Hepatocyte (in vitro differentiated cells): ENCODE data around the gene CDH5. TPM values are rescaled to one million over a fixed set of nuclear protein-coding genes. Genes with fewer than 3 reads are reported as not detected.

ENCODE experiments used
- DNase-seq: peaks from one replicate; pipeline ENCODE4 v3.0.0-alpha.2; 2016; ENCODE audit warnings: low spot score
- H2AFZ ChIP-seq: fragments of 200-600 bp; sonication (generic); 2 replicates; pipeline ENCODE4 v1.6.0; 2016; ENCODE audit warnings: antibody characterized with exemption, mild to moderate bottlenecking
- H3K27ac ChIP-seq: fragments of 200-600 bp; sonication (generic); 2 replicates; pipeline ENCODE4 v1.5.1; 2016; ENCODE audit warnings: mild to moderate bottlenecking
- H3K27me3 ChIP-seq: fragments of 200-600 bp; sonication (generic); 2 replicates; pipeline ENCODE4 v1.6.1; 2016
- H3K36me3 ChIP-seq: fragments of 200-600 bp; sonication (generic); replicated peaks from 2 replicates; pipeline ENCODE4 v1.5.1; 2016; ENCODE audit warnings: low read depth; ENCODE audit not compliant: insufficient read depth
- H3K4me1 ChIP-seq: fragments of 200-600 bp; sonication (generic); 2 replicates; pipeline ENCODE4 v1.5.1; 2016; ENCODE audit warnings: mild to moderate bottlenecking, moderate library complexity; ENCODE audit not compliant: insufficient read depth
- H3K4me2 ChIP-seq: fragments of 200-600 bp; sonication (generic); 2 replicates; pipeline ENCODE4 v1.6.0; 2016
- H3K4me3 ChIP-seq: fragments of 200-600 bp; sonication (generic); 2 replicates; pipeline ENCODE4 v1.5.1; 2016; ENCODE audit warnings: mild to moderate bottlenecking
- H3K79me2 ChIP-seq: fragments of 200-600 bp; sonication (generic); 2 replicates; pipeline ENCODE4 v1.6.0; 2017; ENCODE audit warnings: mild to moderate bottlenecking
- H3K9me2 ChIP-seq: fragments of 200-600 bp; sonication (generic); replicated peaks from 2 replicates; pipeline ENCODE4 v1.6.0; 2017; ENCODE audit warnings: mild to moderate bottlenecking; ENCODE audit not compliant: insufficient read depth
- H3K9me3 ChIP-seq: fragments of 200-600 bp; sonication (generic); 2 replicates; pipeline ENCODE4 v1.5.1; 2016; ENCODE audit warnings: low read depth, mild to moderate bottlenecking
- H4K20me1 ChIP-seq: fragments of 200-600 bp; sonication (generic); 2 replicates; pipeline ENCODE4 v1.6.0; 2016; ENCODE audit warnings: mild to moderate bottlenecking; ENCODE audit not compliant: insufficient read depth, poor library complexity, severe bottlenecking
- EZH2 ChIP-seq: fragments of 200-600 bp; sonication (generic); IDR thresholded peaks from 2 replicates; pipeline ENCODE4 v1.6.1; 2016; ENCODE audit warnings: antibody characterized with exemption, mild to moderate bottlenecking, borderline replicate concordance
- EZH2phosphoT487 ChIP-seq: fragments of 200-600 bp; sonication (generic); IDR thresholded peaks from one replicate; pipeline ENCODE4 v1.6.1; 2018; ENCODE audit warnings: antibody characterized with exemption, mild to moderate bottlenecking, low read depth, moderate library complexity; ENCODE audit not compliant: unreplicated experiment, severe bottlenecking
- WGBS: methylation state at CpG from one replicate; pipeline ENCODE4 v1.1.6; 2016; ENCODE audit warnings: low lambda C conversion rate; ENCODE audit errors: missing lambda C conversion rate; 5-methylcytosine and 5-hydroxymethylcytosine counted together
- polyA plus RNA-seq: library from polyadenylated mRNA; unstranded; fragments of >200 nt; fragmentation: Nextera tagmentation; extraction: Ambion mirVana; gene quantifications from 2 replicates; pipeline ENCODE4 v1.2.1, GENCODE V29; 2016
- total RNA-seq: library from RNA; depleted of rRNA; stranded (reverse); fragments of >200 nt; gene quantifications from 2 replicates; pipeline ENCODE4 v1.2.3, GENCODE V29; 2014
- TF ChIP-seq, protein P1 (sequence below): fragments of 200-600 bp; sonication (generic); IDR thresholded peaks from 2 replicates; pipeline ENCODE4 v1.5.1; 2016; ENCODE audit warnings: antibody characterized with exemption, mild to moderate bottlenecking; ENCODE audit not compliant: poor library complexity

CDH5 gene
- total and polyA plus RNA-seq, 2 experiments from 2014 or later = 0.88 to 2.2 TPM

DNA sequence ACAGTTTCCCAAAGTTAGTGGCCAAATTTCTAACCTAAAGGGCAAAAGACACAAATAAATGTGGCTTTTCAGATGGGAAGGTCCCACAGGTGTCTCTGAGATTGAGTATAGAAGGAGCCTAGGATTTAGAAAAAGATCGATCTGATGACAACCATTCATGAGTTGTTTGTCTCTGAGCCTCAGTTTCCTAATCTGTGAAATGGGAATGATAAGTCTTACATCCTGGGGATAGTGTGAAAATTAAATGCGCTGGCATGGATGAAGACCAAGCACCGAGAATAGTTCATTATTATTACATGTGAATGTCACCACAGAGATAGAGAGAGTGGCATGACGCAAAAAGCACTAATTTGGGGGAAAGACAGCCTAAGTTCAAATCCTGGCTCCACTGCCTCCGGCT, 7.2 kb downstream of the CDH5 start:
- no peaks in the 10 kb centered on the region for H4K20me1 ChIP-seq
- H3K79me2 ChIP-seq = no peaks in the 10 kb centered on the region
- no peak overlapping the region for H3K27ac ChIP-seq
- WGBS = 96% methylated on average over 5 of the region's 5 CpGs
- H3K27me3 ChIP-seq = no peaks in the 10 kb centered on the region
- no peaks in the 10 kb centered on the region for H3K9me2 ChIP-seq
- H2AFZ ChIP-seq = no peak overlapping the region
- no peaks in the 10 kb centered on the region for H3K4me1 ChIP-seq
- no peak for DNase-seq
- no peak overlapping the region for H3K4me3 ChIP-seq
- no peaks in the 10 kb centered on the region for H3K36me3 ChIP-seq
- no peak overlapping the region for H3K4me2 ChIP-seq
- H3K9me3 ChIP-seq = no peaks in the 10 kb centered on the region
- TF ChIP-seq EZH2phosphoT487 (no peak), EZH2 (no peak)
- TF ChIP-seq, protein P1, sequence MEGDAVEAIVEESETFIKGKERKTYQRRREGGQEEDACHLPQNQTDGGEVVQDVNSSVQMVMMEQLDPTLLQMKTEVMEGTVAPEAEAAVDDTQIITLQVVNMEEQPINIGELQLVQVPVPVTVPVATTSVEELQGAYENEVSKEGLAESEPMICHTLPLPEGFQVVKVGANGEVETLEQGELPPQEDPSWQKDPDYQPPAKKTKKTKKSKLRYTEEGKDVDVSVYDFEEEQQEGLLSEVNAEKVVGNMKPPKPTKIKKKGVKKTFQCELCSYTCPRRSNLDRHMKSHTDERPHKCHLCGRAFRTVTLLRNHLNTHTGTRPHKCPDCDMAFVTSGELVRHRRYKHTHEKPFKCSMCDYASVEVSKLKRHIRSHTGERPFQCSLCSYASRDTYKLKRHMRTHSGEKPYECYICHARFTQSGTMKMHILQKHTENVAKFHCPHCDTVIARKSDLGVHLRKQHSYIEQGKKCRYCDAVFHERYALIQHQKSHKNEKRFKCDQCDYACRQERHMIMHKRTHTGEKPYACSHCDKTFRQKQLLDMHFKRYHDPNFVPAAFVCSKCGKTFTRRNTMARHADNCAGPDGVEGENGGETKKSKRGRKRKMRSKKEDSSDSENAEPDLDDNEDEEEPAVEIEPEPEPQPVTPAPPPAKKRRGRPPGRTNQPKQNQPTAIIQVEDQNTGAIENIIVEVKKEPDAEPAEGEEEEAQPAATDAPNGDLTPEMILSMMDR = no peak

DNA sequence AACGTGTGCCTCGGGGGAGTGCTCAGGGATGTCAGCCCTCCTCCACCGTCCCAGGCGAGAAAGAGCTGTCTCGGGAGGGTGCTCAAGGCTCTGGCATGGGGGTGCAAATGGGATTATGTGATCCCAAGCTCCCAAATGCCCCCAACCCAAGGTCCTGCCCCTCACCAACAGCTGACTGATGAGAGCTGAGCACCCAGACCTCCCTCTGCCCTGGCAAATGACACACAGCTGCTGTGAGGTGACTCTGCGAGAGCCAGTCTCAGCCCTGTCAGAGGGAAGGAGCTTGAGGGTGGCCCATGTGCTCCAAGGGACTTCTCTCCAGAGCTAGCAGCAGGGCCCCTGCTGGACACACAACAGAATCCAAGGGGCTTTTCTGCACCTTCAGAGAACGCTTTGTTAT, 7.7 kb downstream of the CDH5 start:
- H3K27ac ChIP-seq = no peak overlapping the region
- H3K4me3 ChIP-seq = no peak overlapping the region
- H3K4me1 ChIP-seq = no peaks in the 10 kb centered on the region
- H4K20me1 ChIP-seq = no peaks in the 10 kb centered on the region
- no peaks in the 10 kb centered on the region for H3K79me2 ChIP-seq
- no peaks in the 10 kb centered on the region for H3K36me3 ChIP-seq
- no peak overlapping the region for H2AFZ ChIP-seq
- TF ChIP-seq EZH2 (no peak), EZH2phosphoT487 (no peak)
- TF ChIP-seq, protein P1 = no peak
- H3K4me2 ChIP-seq = no peak overlapping the region
- DNase-seq = no peak
- H3K27me3 ChIP-seq = no peaks in the 10 kb centered on the region
- WGBS = 73% methylated on average over 7 of the region's 7 CpGs
- H3K9me2 ChIP-seq = no peaks in the 10 kb centered on the region
- H3K9me3 ChIP-seq = no peaks in the 10 kb centered on the region

- H3K9me3 ChIP-seq = no peaks in the 10 kb centered on the region
- DNase-seq = no peak
- H3K4me2 ChIP-seq = no peak overlapping the region
- H3K27ac ChIP-seq = no peak overlapping the region
- WGBS = 87% methylated on average over 9 of the region's 9 CpGs
- no peaks in the 10 kb centered on the region for H3K27me3 ChIP-seq
- no peaks in the 10 kb centered on the region for H4K20me1 ChIP-seq
- H3K9me2 ChIP-seq = no peaks in the 10 kb centered on the region
- H3K79me2 ChIP-seq = no peaks in the 10 kb centered on the region
- no peaks in the 10 kb centered on the region for H3K36me3 ChIP-seq
- H2AFZ ChIP-seq = no peak overlapping the region
- no peaks in the 10 kb centered on the region for H3K4me1 ChIP-seq
- no peak overlapping the region for H3K4me3 ChIP-seq
- TF ChIP-seq, protein P1 = no peak
- TF ChIP-seq EZH2phosphoT487 (no peak), EZH2 (no peak)
Observed at GRCh38 chr16:66375451-66375850, 9.0 kb downstream of the CDH5 start.

- no peaks in the 10 kb centered on the region for H4K20me1 ChIP-seq
- H3K9me3 ChIP-seq = no peaks in the 10 kb centered on the region
- no peak overlapping the region for H2AFZ ChIP-seq
- H3K27ac ChIP-seq = no peak overlapping the region
- WGBS = 97% methylated on average over 6 of the region's 6 CpGs
- no peaks in the 10 kb centered on the region for H3K27me3 ChIP-seq
- H3K4me3 ChIP-seq = no peak overlapping the region
- H3K4me2 ChIP-seq = no peak overlapping the region
- no peaks in the 10 kb centered on the region for H3K79me2 ChIP-seq
- no peak for DNase-seq
- no peaks in the 10 kb centered on the region for H3K9me2 ChIP-seq
- TF ChIP-seq EZH2 = no peak
- TF ChIP-seq EZH2phosphoT487 = no peak
- TF ChIP-seq, protein P1 = no peak
- no peaks in the 10 kb centered on the region for H3K4me1 ChIP-seq
- H3K36me3 ChIP-seq = no peaks in the 10 kb centered on the region
Observed at GRCh38 chr16:66376114-66376513, 9.6 kb downstream of the CDH5 start.
